Measurements from ENCODE around the gene CAMSAP2. TPM values are rescaled to one million over a fixed set of nuclear protein-coding genes. Genes with fewer than 3 reads are reported as not detected.

The CAMSAP2 gene
- total and polyA plus RNA-seq, 2 of the 8 experiments (the other 6 are each of a cell fraction or from before 2014, with no cell fraction given), result 4.2 to 27.6 TPM

DNA sequence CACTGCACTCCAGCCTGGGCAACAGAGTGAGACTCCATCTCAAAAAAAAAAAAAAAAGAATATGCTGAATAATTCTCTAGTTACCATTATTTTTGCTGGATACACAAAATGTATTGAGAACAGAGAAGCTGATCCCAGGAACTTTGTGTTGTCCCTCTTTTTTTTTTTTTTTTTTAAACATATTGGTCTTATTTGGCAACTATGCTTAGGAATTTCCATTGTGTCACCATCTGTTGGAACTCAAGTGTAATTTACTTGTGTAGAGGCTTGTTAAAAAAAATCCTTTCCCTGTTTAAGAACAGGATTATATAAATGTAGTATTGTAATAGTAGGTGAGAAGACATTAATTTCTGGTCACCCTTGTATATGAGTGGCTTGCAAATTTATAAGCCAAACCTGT lies 28.6 kb downstream of the CAMSAP2 start:
- no peak overlapping the region for H2BK12ac ChIP-seq (ENCODE audit: low read depth, low read length)
- no peak overlapping the region for H3K27ac ChIP-seq (ENCODE audit: low read depth, low read length)
- no peaks in the 10 kb centered on the region for H3K27me3 ChIP-seq (replicated peaks in 1 of 4; ENCODE audit: control insufficient read depth in 3 of 4, extremely low read depth in 1 of 4, insufficient read depth in 3 of 4, low read length in 3 of 4)
- peaks cover 0 to 2% of the 10 kb centered on the region in 2 experiments for H4K20me1 ChIP-seq (replicated peaks in 1 of 2; ENCODE audit: control insufficient read depth in 1 of 2, insufficient read depth in 2 of 2, low read length in 2 of 2)
- no peak overlapping the region for H4K8ac ChIP-seq (ENCODE audit: extremely low read depth, insufficient read depth, low read length)
- no peak overlapping the region for H3K4me3 ChIP-seq (ENCODE audit: extremely low read depth in 1 of 4, insufficient read depth in 2 of 4, low read depth in 3 of 4, low read length in 4 of 4)
- no peak overlapping the region for H3K4ac ChIP-seq (replicated peaks; ENCODE audit: insufficient read length, low read depth, low read length)
- H3K18ac ChIP-seq (ENCODE audit: extremely low read depth, low read length), result no peak overlapping the region
- H3K79me2 ChIP-seq (ENCODE audit: control insufficient read depth in 1 of 2, insufficient read depth in 2 of 2, low read length in 2 of 2), result no peaks in the 10 kb centered on the region
- no peak overlapping the region for H2BK5ac ChIP-seq (ENCODE audit: low read depth, low read length)
- CTCF ChIA-PET (ENCODE audit: partially characterized antibody), result no interaction called here
- no peaks in the 10 kb centered on the region for H3K79me1 ChIP-seq (ENCODE audit: low read depth, low read length)
- no peak for DNase-seq (ENCODE audit: low read depth in 1 of 2, low spot score in 2 of 2)
- H3K4me1 ChIP-seq (replicated peaks in 1 of 4; ENCODE audit: control insufficient read depth in 3 of 4, insufficient read depth in 4 of 4, low read length in 3 of 4), result no peaks in the 10 kb centered on the region
- no peak for FAIRE-seq
- no peaks in the 10 kb centered on the region for H3K9me3 ChIP-seq (ENCODE audit: insufficient read depth in 2 of 2, low read depth in 1 of 2, low read length in 1 of 2)
- H3K36me3 ChIP-seq (ENCODE audit: control insufficient read depth in 2 of 4, insufficient read depth in 4 of 4, low read length in 3 of 4), result peaks cover 0 to 17% (median 1%) of the 10 kb centered on the region in 4 experiments; a peak in 6 of 8 replicates
- no peak overlapping the region for H3K14ac ChIP-seq (ENCODE audit: insufficient read length)
- no peak overlapping the region for H2BK20ac ChIP-seq (ENCODE audit: low read length)
- no peak overlapping the region for H2AK5ac ChIP-seq (ENCODE audit: low read depth, low read length)
- no peak overlapping the region for H2BK120ac ChIP-seq (replicated peaks; ENCODE audit: low read depth, low read length)
- no peak overlapping the region for H4K5ac ChIP-seq (ENCODE audit: insufficient read length, low read depth, low read length)
- no peak overlapping the region for H3K9ac ChIP-seq (replicated peaks in 1 of 4; ENCODE audit: extremely low read depth in 1 of 4, low read depth in 3 of 4, low read length in 3 of 4)
- no peak overlapping the region for H3K4me2 ChIP-seq (ENCODE audit: insufficient read depth in 1 of 2, low read depth in 2 of 2, low read length in 2 of 2)
- H2AFZ ChIP-seq (ENCODE audit: low read length), result no peak overlapping the region
- H3K56ac ChIP-seq (replicated peaks; ENCODE audit: insufficient read length, low read depth, low read length), result no peak overlapping the region
- H3K23ac ChIP-seq (ENCODE audit: insufficient read length), result no peak overlapping the region
- no peaks in the 10 kb centered on the region for H3K23me2 ChIP-seq (ENCODE audit: low read depth, low read length)
- no peak overlapping the region for H4K91ac ChIP-seq (replicated peaks; ENCODE audit: insufficient read length, low read length)
- H2BK15ac ChIP-seq (ENCODE audit: low read length), result no peak overlapping the region
- POLR2A ChIA-PET (ENCODE audit: partially characterized antibody), result no interaction called here
- no peak for TF ChIP-seq MAFK (IDR thresholded peaks at IDR 0.05; ENCODE audit: low read depth, low read length)
- no peak for TF ChIP-seq EP300 (IDR thresholded peaks at IDR 0.05; ENCODE audit: borderline replicate concordance in 1 of 2, low read depth in 2 of 2, low read length in 2 of 2)
- no peak for TF ChIP-seq KDM1A (IDR thresholded peaks at IDR 0.05; ENCODE audit: borderline replicate concordance, low read length)
- TF ChIP-seq PHF8 (conservative IDR thresholded peaks at IDR 0.05; ENCODE audit: low read depth, low read length), result no peak
- no peak for TF ChIP-seq RNF2 (IDR thresholded peaks at IDR 0.05; ENCODE audit: borderline replicate concordance, low read depth, low read length, missing control alignments, poor library complexity, severe bottlenecking)
